Measurements from ENCODE around the gene KCNH2. TPM values are rescaled to one million over a fixed set of nuclear protein-coding genes. Genes with fewer than 3 reads are reported as not detected.

The KCNH2 gene
- total RNA-seq, 1 experiment from 2014 or later, result 1.5 TPM

DNA sequence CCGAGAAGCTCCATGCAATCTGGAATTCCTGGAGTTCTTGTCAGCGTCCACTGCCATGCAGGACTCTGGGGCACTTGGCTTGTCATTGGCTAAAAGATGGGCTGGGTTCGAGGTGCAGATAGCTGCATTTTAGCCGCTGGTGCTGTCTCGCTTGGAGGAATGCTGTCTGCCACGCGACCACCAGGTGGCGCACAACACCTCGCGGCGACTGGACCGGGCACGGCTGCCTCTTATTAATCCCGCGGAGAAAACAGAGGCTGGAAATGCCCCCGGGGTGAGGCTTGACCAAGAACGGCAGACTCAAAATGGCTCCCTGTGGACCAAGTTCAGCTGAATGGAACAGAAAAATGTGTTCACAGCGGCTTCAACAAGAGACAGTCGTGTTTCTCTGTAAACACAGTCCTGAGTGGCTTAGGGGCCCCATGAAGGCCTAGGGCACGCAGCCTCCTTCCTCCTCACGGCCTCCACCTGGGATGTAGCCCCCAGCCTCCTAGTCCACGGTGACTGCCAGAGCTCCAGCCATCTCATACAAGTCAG lies 79.6 kb downstream of the KCNH2 start:
- TF ChIP-seq, protein P1, sequence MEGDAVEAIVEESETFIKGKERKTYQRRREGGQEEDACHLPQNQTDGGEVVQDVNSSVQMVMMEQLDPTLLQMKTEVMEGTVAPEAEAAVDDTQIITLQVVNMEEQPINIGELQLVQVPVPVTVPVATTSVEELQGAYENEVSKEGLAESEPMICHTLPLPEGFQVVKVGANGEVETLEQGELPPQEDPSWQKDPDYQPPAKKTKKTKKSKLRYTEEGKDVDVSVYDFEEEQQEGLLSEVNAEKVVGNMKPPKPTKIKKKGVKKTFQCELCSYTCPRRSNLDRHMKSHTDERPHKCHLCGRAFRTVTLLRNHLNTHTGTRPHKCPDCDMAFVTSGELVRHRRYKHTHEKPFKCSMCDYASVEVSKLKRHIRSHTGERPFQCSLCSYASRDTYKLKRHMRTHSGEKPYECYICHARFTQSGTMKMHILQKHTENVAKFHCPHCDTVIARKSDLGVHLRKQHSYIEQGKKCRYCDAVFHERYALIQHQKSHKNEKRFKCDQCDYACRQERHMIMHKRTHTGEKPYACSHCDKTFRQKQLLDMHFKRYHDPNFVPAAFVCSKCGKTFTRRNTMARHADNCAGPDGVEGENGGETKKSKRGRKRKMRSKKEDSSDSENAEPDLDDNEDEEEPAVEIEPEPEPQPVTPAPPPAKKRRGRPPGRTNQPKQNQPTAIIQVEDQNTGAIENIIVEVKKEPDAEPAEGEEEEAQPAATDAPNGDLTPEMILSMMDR (conservative IDR thresholded peaks at IDR 0.05; ENCODE audit: low read depth, low read length), result peak; percentile 98
- TF ChIP-seq EZH2 (IDR thresholded peaks at IDR 0.05; ENCODE audit: borderline replicate concordance, low read depth, low read length, poor library complexity, severe bottlenecking), result no peak
- H3K27me3 ChIP-seq (replicated peaks; ENCODE audit: insufficient read depth, low read depth, low read length, poor library complexity), result no peaks in the 10 kb centered on the region
- H3K4me3 ChIP-seq (ENCODE audit: low read depth, low read length, poor library complexity, severe bottlenecking), result no peak overlapping the region
- DNase-seq (ENCODE audit: low spot score), result peak; percentile 72
- CTCF ChIA-PET, result interaction anchor here (0.6 to 1.6 kb wide), 7 partner anchors 10 to 345 kb away, joined by 3 to 6 read pairs (median 3); no protein-coding TSS in a partner anchor
- POLR2A ChIA-PET (ENCODE audit: low non-redundant PET), result no interaction called here
- peaks cover 3% of the 10 kb centered on the region for H3K9me3 ChIP-seq (ENCODE audit: low read depth, low read length, poor library complexity, severe bottlenecking)
- BruUV-seq (replicated peaks), result no TSS peak
- intact Hi-C loops (cut with micrococcal nuclease; ENCODE audit: unreplicated experiment), result loop anchor here (1.0 to 10.0 kb wide), 2 partner anchors 90 to 216 kb away; no protein-coding TSS in a partner anchor
- H3K36me3 ChIP-seq (ENCODE audit: insufficient read depth, low read length, poor library complexity, severe bottlenecking), result no peaks in the 10 kb centered on the region
- no peak overlapping the region for H3K27ac ChIP-seq (ENCODE audit: low read depth, low read length, poor library complexity, severe bottlenecking)
- H3K4me1 ChIP-seq (ENCODE audit: insufficient read depth, low read length, poor library complexity, severe bottlenecking), result peaks cover 6% of the 10 kb centered on the region

DNA sequence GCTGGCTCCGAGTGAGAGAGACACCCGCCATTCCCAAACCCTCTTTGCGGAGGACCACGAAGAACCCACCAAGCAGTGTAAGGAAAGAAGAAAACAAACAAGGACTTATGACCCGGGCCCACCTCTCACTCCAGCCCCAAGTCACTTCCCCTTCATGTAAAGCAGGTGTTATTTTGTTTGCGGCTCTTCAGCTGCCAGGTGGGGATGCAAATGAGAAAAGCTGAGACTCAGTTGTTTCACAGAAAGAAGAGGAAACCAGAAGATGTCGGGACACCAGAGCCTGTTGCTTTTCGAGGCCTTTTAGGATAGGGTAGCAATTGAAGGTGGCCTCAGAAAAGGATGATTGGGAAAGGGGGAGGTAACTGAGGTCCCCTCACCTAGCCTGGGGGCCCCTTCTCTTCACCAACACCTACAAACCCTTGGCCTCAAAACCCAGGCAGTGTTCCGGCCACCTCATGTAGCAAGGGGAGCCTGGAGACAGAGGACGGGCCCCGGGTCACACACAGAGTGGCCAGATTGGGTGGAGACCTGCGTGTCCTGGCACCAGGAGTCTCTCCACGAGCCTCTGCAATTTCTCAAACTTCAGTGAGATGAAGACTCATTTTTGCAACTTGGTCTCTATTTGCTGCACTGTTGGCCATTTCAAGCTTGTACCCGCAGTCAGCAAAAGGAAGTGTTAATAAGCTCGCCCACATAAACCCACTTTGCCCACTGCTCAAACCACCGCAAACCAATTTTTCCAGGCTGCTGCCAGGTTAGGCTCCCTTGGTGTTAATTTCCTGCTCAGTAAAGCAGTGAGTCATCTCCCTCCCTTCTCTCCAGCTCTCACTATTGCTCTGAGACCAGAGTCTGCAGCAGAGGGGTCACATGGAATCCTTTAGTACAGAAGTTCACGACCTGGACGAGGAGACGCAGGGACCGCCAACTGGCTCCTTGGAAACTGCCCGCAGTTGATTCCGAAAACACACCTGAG lies 80.3 kb downstream of the KCNH2 start:
- no peak overlapping the region for H3K27ac ChIP-seq (ENCODE audit: low read depth, low read length, poor library complexity, severe bottlenecking)
- POLR2A ChIA-PET (ENCODE audit: low non-redundant PET), result no interaction called here
- peaks cover 5% of the 10 kb centered on the region for H3K9me3 ChIP-seq (ENCODE audit: low read depth, low read length, poor library complexity, severe bottlenecking)
- DNase-seq (ENCODE audit: low spot score), result peak; percentile 22
- intact Hi-C loops (cut with micrococcal nuclease; ENCODE audit: unreplicated experiment), result loop anchor here (1.0 to 10.0 kb wide), 2 partner anchors 91 to 217 kb away; no protein-coding TSS in a partner anchor
- no peak overlapping the region for H3K4me3 ChIP-seq (ENCODE audit: low read depth, low read length, poor library complexity, severe bottlenecking)
- CTCF ChIA-PET, result interaction anchor here (0.6 to 1.6 kb wide), 7 partner anchors 11 to 345 kb away, joined by 3 to 6 read pairs (median 3); no protein-coding TSS in a partner anchor
- H3K36me3 ChIP-seq (ENCODE audit: insufficient read depth, low read length, poor library complexity, severe bottlenecking), result no peaks in the 10 kb centered on the region
- H3K27me3 ChIP-seq (replicated peaks; ENCODE audit: insufficient read depth, low read depth, low read length, poor library complexity), result no peaks in the 10 kb centered on the region
- TF ChIP-seq, protein P1 (conservative IDR thresholded peaks at IDR 0.05; ENCODE audit: low read depth, low read length), result no peak
- TF ChIP-seq EZH2 (IDR thresholded peaks at IDR 0.05; ENCODE audit: borderline replicate concordance, low read depth, low read length, poor library complexity, severe bottlenecking), result no peak
- peaks cover 5% of the 10 kb centered on the region for H3K4me1 ChIP-seq (ENCODE audit: insufficient read depth, low read length, poor library complexity, severe bottlenecking)
- no TSS peak for BruUV-seq (replicated peaks)

DNA sequence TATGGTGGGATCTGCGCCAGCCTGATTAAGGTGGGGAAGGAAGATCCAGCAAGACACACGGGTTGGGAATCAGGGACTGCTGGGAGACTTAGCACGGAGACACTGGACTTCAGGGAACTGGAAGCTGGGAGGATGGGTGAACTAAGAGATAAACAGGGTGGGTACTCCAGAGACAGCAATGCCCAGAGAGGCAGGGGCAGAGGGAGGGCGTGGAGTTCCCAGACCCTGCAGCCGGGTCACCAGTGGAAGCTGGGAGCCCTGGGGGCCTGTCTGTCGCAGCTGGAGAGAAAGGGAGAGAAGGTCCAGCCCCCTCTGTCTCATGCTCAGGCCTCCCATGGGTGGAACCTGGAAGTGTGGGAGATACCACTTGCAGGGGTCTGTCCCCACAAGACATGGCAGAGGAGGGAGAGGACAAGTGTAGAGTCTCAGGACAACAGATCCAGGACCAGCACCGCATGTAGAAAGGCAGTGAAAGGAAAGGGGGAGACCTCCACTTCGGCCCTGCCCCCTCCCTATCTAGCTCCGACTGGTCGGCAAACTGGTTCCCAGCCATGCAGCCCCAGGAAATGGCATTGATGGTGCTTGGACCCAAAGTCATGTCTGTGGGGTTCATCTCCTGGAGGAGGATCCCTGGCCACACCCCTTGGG lies 81.4 kb downstream of the KCNH2 start:
- no peaks in the 10 kb centered on the region for H3K36me3 ChIP-seq (ENCODE audit: insufficient read depth, low read length, poor library complexity, severe bottlenecking)
- BruUV-seq (replicated peaks), result no TSS peak
- CTCF ChIA-PET, result no interaction called here
- peaks cover 5% of the 10 kb centered on the region for H3K9me3 ChIP-seq (ENCODE audit: low read depth, low read length, poor library complexity, severe bottlenecking)
- no peak overlapping the region for H3K27ac ChIP-seq (ENCODE audit: low read depth, low read length, poor library complexity, severe bottlenecking)
- intact Hi-C loops (cut with micrococcal nuclease; ENCODE audit: unreplicated experiment), result loop anchor here (10.0 kb wide), 1 partner anchor 218 kb away; no protein-coding TSS in a partner anchor
- DNase-seq (ENCODE audit: low spot score), result no peak
- peaks cover 5% of the 10 kb centered on the region for H3K4me1 ChIP-seq (ENCODE audit: insufficient read depth, low read length, poor library complexity, severe bottlenecking)
- TF ChIP-seq EZH2 (IDR thresholded peaks at IDR 0.05; ENCODE audit: borderline replicate concordance, low read depth, low read length, poor library complexity, severe bottlenecking), result no peak
- TF ChIP-seq, protein P1 (conservative IDR thresholded peaks at IDR 0.05; ENCODE audit: low read depth, low read length), result no peak
- POLR2A ChIA-PET (ENCODE audit: low non-redundant PET), result no interaction called here
- H3K4me3 ChIP-seq (ENCODE audit: low read depth, low read length, poor library complexity, severe bottlenecking), result no peak overlapping the region
- no peaks in the 10 kb centered on the region for H3K27me3 ChIP-seq (replicated peaks; ENCODE audit: insufficient read depth, low read depth, low read length, poor library complexity)
